Prostate gland (tissue), 2 donors: ENCODE data around the gene ISX. TPM values are rescaled to one million over a fixed set of nuclear protein-coding genes. Genes with fewer than 3 reads are reported as not detected.
A peak's percentile ranks its signal among the peaks of the same experiment; 100 is the strongest.
"Not testable (repeated sequence)": the region's sequence is repeated elsewhere in the genome, so short reads cannot be mapped to it uniquely, and the experiment has no call there.

ENCODE experiments used
- DNase-seq: peaks from one replicate; pipeline ENCODE4 v3.0.0-alpha.2; 2019; ENCODE audit warnings: low spot score
- H3K27ac ChIP-seq, 2 donors: fragments of 200-600 bp; sonication (generic); 2 replicates each; pipeline ENCODE4 v1.5.1; 2017 to 2019
- H3K27me3 ChIP-seq: fragments of 200-600 bp; sonication (generic); replicated peaks from 2 replicates; pipeline ENCODE4 v1.5.1; 2019; ENCODE audit not compliant: insufficient read depth
- H3K36me3 ChIP-seq, 2 donors: fragments of 200-600 bp; sonication (generic); 1 replicate in 1 of 2; 2 replicates in 1 of 2; pipeline versions ENCODE4 v1.5.1 to v1.8.1; 2017 to 2019
- H3K4me1 ChIP-seq: fragments of 200-600 bp; sonication (generic); replicated peaks from 2 replicates; pipeline ENCODE4 v1.5.1; 2019
- H3K4me3 ChIP-seq, 2 donors: fragments of 200-600 bp; sonication (generic); 2 replicates each; pipeline ENCODE4 v1.5.1; 2017 to 2019
- H3K9me3 ChIP-seq: fragments of 200-600 bp; sonication (generic); 2 replicates; pipeline ENCODE4 v1.5.1; 2017
- CTCF ChIP-seq, 4 experiments: fragments of 200-600 bp in 2 of 4; fragments of 450-650 bp in 2 of 4; sonication (generic) in 2 of 4; IDR thresholded peaks; 1 replicate in 3 of 4; 2 replicates in 1 of 4; pipeline ENCODE4 v1.5.1; 2016 to 2019; ENCODE audit warnings: antibody characterized with exemption in 4 of 4, mild to moderate bottlenecking in 2 of 4, moderate library complexity in 2 of 4
- POLR2A ChIP-seq: fragments of 450-650 bp; IDR thresholded peaks from one replicate; pipeline ENCODE4 v1.6.1; 2016; ENCODE audit warnings: antibody characterized with exemption, mild to moderate bottlenecking
- POLR2AphosphoS5 ChIP-seq: sonication (generic); formaldehyde crosslinking; IDR thresholded peaks from one replicate; pipeline ENCODE4 v1.6.1; 2017; ENCODE audit warnings: antibody characterized with exemption
- WGBS: methylation state at CpG from one replicate; pipeline ENCODE4 v1.1.5; 2018; 5-methylcytosine and 5-hydroxymethylcytosine counted together
- intact Hi-C: fragments of 100-400 bp; cut with DNase I; formaldehyde crosslinking; loops from one replicate; pipeline ENCODE4 v1.14.2; 2022
- total RNA-seq, 2 donors: library from RNA; depleted of rRNA; stranded (reverse); fragments of >200 nt; gene quantifications; one replicate each; pipeline ENCODE4 v1.1.0, GENCODE V29; 2016

ISX gene
- total RNA-seq, 2 donors from 2014 or later: 0.14 to 1.9 TPM

GRCh38 chr22:35022291-35022690 lies 43.7 kb upstream of the ISX start:
- no peak overlapping the region for H3K27ac ChIP-seq
- no peaks in the 10 kb centered on the region for H3K27me3 ChIP-seq
- no peaks in the 10 kb centered on the region for H3K9me3 ChIP-seq
- H3K4me1 ChIP-seq: peaks cover 5% of the 10 kb centered on the region
- TF ChIP-seq POLR2A (no peak), POLR2AphosphoS5 (no peak), CTCF (IDR thresholded peaks at IDR 0.05) (no peak)
- 87% methylated on average over 5 of the region's 5 CpGs for WGBS
- H3K4me3 ChIP-seq: no peak overlapping the region
- H3K36me3 ChIP-seq: no peaks in the 10 kb centered on the region
- intact Hi-C loops: no loop called here
- no peak for DNase-seq

- peak; percentile 70 for DNase-seq
- Histone ChIP-seq H3K36me3 (no peaks in the 10 kb centered on the region), H3K4me1 (peaks cover 5% of the 10 kb centered on the region), H3K9me3 (no peaks in the 10 kb centered on the region), H3K4me3 (no peak overlapping the region), H3K27ac (no peak overlapping the region), H3K27me3 (no peaks in the 10 kb centered on the region)
- WGBS: 19% methylated on average over 25 of the region's 25 CpGs
- intact Hi-C loops: no loop called here
- TF ChIP-seq CTCF (IDR thresholded peaks at IDR 0.05) (peak; percentile 88 to 95 (median 90)), POLR2A (no peak)
These were observed 42.1 kb upstream of the ISX start for GRCh38 chr22:35023692-35024363.

- no peak for DNase-seq
- intact Hi-C loops: no loop called here
- no peaks in the 10 kb centered on the region for H3K27me3 ChIP-seq
These were observed 41.6 kb upstream of the ISX start for GRCh38 chr22:35024364-35024692.

GRCh38 chr22:35030112-35030511 lies 35.8 kb upstream of the ISX start:
- DNase-seq, H3K27ac ChIP-seq, intact Hi-C loops, H3K9me3 ChIP-seq, H3K27me3 ChIP-seq, H3K36me3 ChIP-seq, H3K4me3 ChIP-seq, H3K4me1 ChIP-seq: not testable (repeated sequence)
- 84% methylated on average over 5 of the region's 5 CpGs for WGBS

More at GRCh38 chr22:35024364-35024692, 41.6 kb upstream of the ISX start:
- H3K4me3 ChIP-seq: no peak overlapping the region
- H3K9me3 ChIP-seq: no peaks in the 10 kb centered on the region
- WGBS: 35% methylated on average over 16 of the region's 16 CpGs
- TF ChIP-seq POLR2AphosphoS5 (no peak), CTCF (IDR thresholded peaks at IDR 0.05) (peak in 1 of 4 experiments; percentile 16)
- no peaks in the 10 kb centered on the region for H3K36me3 ChIP-seq
- H3K4me1 ChIP-seq: peaks cover 5% of the 10 kb centered on the region
- H3K27ac ChIP-seq: no peak overlapping the region

- H3K9me3 ChIP-seq: no peaks in the 10 kb centered on the region
- H3K27me3 ChIP-seq: no peaks in the 10 kb centered on the region
- H3K4me1 ChIP-seq: no peaks in the 10 kb centered on the region
- no peak overlapping the region for H3K4me3 ChIP-seq
- intact Hi-C loops: no loop called here
- 56% methylated on average over 3 of the region's 3 CpGs for WGBS
- H3K27ac ChIP-seq: no peak overlapping the region
- TF ChIP-seq CTCF (IDR thresholded peaks at IDR 0.05) (no peak), POLR2AphosphoS5 (no peak), POLR2A (no peak)
- no peaks in the 10 kb centered on the region for H3K36me3 ChIP-seq
- DNase-seq: no peak
These were observed 33.4 kb upstream of the ISX start for GRCh38 chr22:35032571-35032970.
